Panc1 (cell line): ENCODE measurements around the gene SRPK1. TPM values are rescaled to one million over a fixed set of nuclear protein-coding genes. Genes with fewer than 3 reads are reported as not detected.

ENCODE experiments used
- ATAC-seq: fragments of 200-7000 bp; cut with Tn5 transposase; 2 replicates; pipeline ENCODE4 v1.9.1; 2020; ENCODE audit warnings: mild to moderate bottlenecking, moderate library complexity
- BruUV-seq: library from RNA; stranded (reverse); fragments of 400-500 nt; replicated peaks from 2 replicates; lab custom pipeline; 2021; lab: Mats Ljungman, UMichigan
- CTCF ChIA-PET: fragments of 300-600 bp; sonication (Branson Sonifier 250); formaldehyde crosslinking; loops from one replicate; lab custom pipeline; 2022; ENCODE audit warnings: antibody characterized with exemption; lab: Charles Lee
- POLR2A ChIA-PET: fragments of 300-600 bp; sonication (Branson Sonifier 250); formaldehyde crosslinking; loops from one replicate; lab custom pipeline; 2022; ENCODE audit warnings: antibody characterized with exemption; lab: Charles Lee
- DNase-seq: peaks from one replicate; pipeline ENCODE4 v3.0.0-alpha.2; 2010; ENCODE audit warnings: low read depth, low spot score
- H3K27ac ChIP-seq: 2 replicates; pipeline ENCODE4 v1.5.1; 2011; ENCODE audit warnings: mild to moderate bottlenecking, low read length, inconsistent platforms
- H3K27me3 ChIP-seq: fragments of 200-500 bp; sonication (Bioruptor generic); 2 replicates; pipeline ENCODE4 v1.6.0; 2014; ENCODE audit warnings: low read length, inconsistent platforms; ENCODE audit not compliant: control insufficient read depth, insufficient read depth
- H3K36me3 ChIP-seq: fragments of 200-500 bp; sonication (Bioruptor generic); 2 replicates; pipeline ENCODE4 v1.5.1; 2014; ENCODE audit warnings: inconsistent platforms, mild to moderate bottlenecking, low read length, moderate library complexity; ENCODE audit not compliant: control insufficient read depth, insufficient read depth
- H3K4me1 ChIP-seq: 2 replicates; pipeline ENCODE4 v1.5.1; 2011; ENCODE audit warnings: inconsistent platforms, mild to moderate bottlenecking, low read length, moderate library complexity; ENCODE audit not compliant: control insufficient read depth, insufficient read depth
- H3K4me3 ChIP-seq, 2 experiments: 2 replicates each; pipeline ENCODE4 v1.5.1; 2011 to 2012; ENCODE audit warnings: low read depth in 2 of 2, low read length in 2 of 2, mild to moderate bottlenecking in 2 of 2, inconsistent platforms in 1 of 2, moderate library complexity in 1 of 2
- H3K9me3 ChIP-seq: fragments of 200-500 bp; sonication (Bioruptor generic); 2 replicates; pipeline ENCODE4 v1.5.1; 2014; ENCODE audit warnings: low read depth, mild to moderate bottlenecking, inconsistent platforms, low read length, moderate library complexity; ENCODE audit not compliant: control insufficient read depth, insufficient read depth
- CTCF ChIP-seq: fragments of 450-650 bp; IDR thresholded peaks from 2 replicates; pipeline ENCODE4 v1.5.1; 2017; ENCODE audit warnings: mild to moderate bottlenecking
- POLR2AphosphoS5 ChIP-seq: IDR thresholded peaks from 2 replicates; pipeline ENCODE4 v1.6.1; 2012; ENCODE audit warnings: mild to moderate bottlenecking, low read depth, low read length, moderate library complexity
- REST ChIP-seq, 2 experiments: IDR thresholded peaks; 2 replicates each; pipeline ENCODE4 v1.6.1; 2011 to 2012; ENCODE audit warnings: low read depth in 2 of 2, control low read depth in 1 of 2, low read length in 1 of 2, mild to moderate bottlenecking in 1 of 2, moderate library complexity in 1 of 2; ENCODE audit not compliant: insufficient read depth in 1 of 2
- SIN3A ChIP-seq: IDR thresholded peaks from 2 replicates; pipeline ENCODE4 v1.6.1; 2012; ENCODE audit warnings: low read depth, mild to moderate bottlenecking, low read length, moderate library complexity, borderline replicate concordance; ENCODE audit not compliant: insufficient read depth
- TCF7L2 ChIP-seq: IDR thresholded peaks from 2 replicates; pipeline ENCODE4 v1.6.1; 2011; ENCODE audit warnings: mild to moderate bottlenecking, low read depth, low read length, inconsistent platforms
- in situ Hi-C: cut with HindIII; loops from 2 replicates; pipeline ENCODE4 v1.10.0; 2016; ENCODE audit warnings: low sequenced_read_pairs, low pct_unique_long_range_greater_than_20kb
- intact Hi-C: fragments of 100-400 bp; cut with micrococcal nuclease; formaldehyde crosslinking; loops from one replicate; pipeline ENCODE4 v1.10.0; 2022; ENCODE audit not compliant: unreplicated experiment
- total RNA-seq: library from RNA; stranded (reverse); gene quantifications from one replicate; pipeline ENCODE4 v1.2.1, GENCODE V29; 2021; ENCODE audit not compliant: unreplicated experiment

SRPK1 gene
- total RNA-seq, 1 experiment from 2014 or later = 68.3 TPM

GRCh38 chr6:35850208-35850607, 70.7 kb downstream of the SRPK1 start:
- TF ChIP-seq POLR2AphosphoS5 = no peak
- no peak for TF ChIP-seq REST (IDR thresholded peaks at IDR 0.05; ENCODE audit: insufficient read depth in 1 of 2, low read depth in 2 of 2, low read length in 1 of 2)
- TF ChIP-seq CTCF = no peak
- no peak for TF ChIP-seq TCF7L2
- TF ChIP-seq SIN3A = no peak
- Histone ChIP-seq H3K4me3 (no peak overlapping the region), H3K4me1 (no peaks in the 10 kb centered on the region), H3K9me3 (no peaks in the 10 kb centered on the region), H3K27me3 (no peaks in the 10 kb centered on the region), H3K27ac (no peak overlapping the region), H3K36me3 (peaks cover 16% of the 10 kb centered on the region; the same call in 1 of the 2 replicates)
- BruUV-seq = no TSS peak
- DNase-seq (no peak), ATAC-seq (no peak)
- intact Hi-C loops = no loop called here
- in situ Hi-C loops = no loop called here
- CTCF ChIA-PET = no interaction called here
- POLR2A ChIA-PET = interaction anchor here (0.5 kb wide), 1 partner anchor 29 kb away, joined by 3 read pairs; no protein-coding TSS in a partner anchor

GRCh38 chr6:35844290-35844689, 76.6 kb downstream of the SRPK1 start:
- no TSS peak for BruUV-seq
- in situ Hi-C loops (no loop called here), intact Hi-C loops (no loop called here)
- Histone ChIP-seq H3K36me3 (peaks cover 21% of the 10 kb centered on the region), H3K9me3 (no peaks in the 10 kb centered on the region), H3K27me3 (no peaks in the 10 kb centered on the region), H3K4me1 (no peaks in the 10 kb centered on the region), H3K27ac (no peak overlapping the region), H3K4me3 (no peak overlapping the region)
- DNase-seq (no peak), ATAC-seq (no peak)
- no peak for TF ChIP-seq SIN3A
- TF ChIP-seq POLR2AphosphoS5 = no peak
- no peak for TF ChIP-seq CTCF
- no peak for TF ChIP-seq TCF7L2
- no peak for TF ChIP-seq REST (IDR thresholded peaks at IDR 0.05; ENCODE audit: insufficient read depth in 1 of 2, low read depth in 2 of 2, low read length in 1 of 2)
- ChIA-PET CTCF (interaction anchor here (0.6 kb wide), 1 partner anchor 14 kb away, joined by 3 read pairs; no protein-coding TSS in a partner anchor), POLR2A (no interaction called here)
